ENCODE measurements around the gene THSD4.

THSD4 gene

DNA sequence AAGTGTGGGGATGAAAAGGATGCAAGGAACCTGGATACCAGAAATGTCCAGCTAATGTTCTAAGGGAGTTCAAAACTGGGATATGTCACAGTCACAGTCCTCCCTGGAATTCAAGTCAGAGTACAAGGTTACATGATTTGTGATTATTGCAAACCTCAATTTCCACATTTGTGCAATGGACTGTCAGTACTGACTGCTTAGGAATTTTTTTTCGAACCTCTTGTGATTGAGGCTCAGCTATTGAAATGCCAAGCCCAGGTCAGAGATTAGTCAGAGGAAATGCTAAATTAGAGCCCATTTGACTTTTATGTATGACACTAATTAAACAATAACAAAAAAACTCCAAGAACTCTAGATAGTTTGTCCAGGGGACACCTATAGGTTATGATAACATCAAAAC lies 210.2 kb downstream of the THSD4 start:
- TF ChIP-seq, protein P1, sequence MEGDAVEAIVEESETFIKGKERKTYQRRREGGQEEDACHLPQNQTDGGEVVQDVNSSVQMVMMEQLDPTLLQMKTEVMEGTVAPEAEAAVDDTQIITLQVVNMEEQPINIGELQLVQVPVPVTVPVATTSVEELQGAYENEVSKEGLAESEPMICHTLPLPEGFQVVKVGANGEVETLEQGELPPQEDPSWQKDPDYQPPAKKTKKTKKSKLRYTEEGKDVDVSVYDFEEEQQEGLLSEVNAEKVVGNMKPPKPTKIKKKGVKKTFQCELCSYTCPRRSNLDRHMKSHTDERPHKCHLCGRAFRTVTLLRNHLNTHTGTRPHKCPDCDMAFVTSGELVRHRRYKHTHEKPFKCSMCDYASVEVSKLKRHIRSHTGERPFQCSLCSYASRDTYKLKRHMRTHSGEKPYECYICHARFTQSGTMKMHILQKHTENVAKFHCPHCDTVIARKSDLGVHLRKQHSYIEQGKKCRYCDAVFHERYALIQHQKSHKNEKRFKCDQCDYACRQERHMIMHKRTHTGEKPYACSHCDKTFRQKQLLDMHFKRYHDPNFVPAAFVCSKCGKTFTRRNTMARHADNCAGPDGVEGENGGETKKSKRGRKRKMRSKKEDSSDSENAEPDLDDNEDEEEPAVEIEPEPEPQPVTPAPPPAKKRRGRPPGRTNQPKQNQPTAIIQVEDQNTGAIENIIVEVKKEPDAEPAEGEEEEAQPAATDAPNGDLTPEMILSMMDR (conservative IDR thresholded peaks at IDR 0.05), result no peak
- no peak overlapping the region for H3K27ac ChIP-seq

DNA sequence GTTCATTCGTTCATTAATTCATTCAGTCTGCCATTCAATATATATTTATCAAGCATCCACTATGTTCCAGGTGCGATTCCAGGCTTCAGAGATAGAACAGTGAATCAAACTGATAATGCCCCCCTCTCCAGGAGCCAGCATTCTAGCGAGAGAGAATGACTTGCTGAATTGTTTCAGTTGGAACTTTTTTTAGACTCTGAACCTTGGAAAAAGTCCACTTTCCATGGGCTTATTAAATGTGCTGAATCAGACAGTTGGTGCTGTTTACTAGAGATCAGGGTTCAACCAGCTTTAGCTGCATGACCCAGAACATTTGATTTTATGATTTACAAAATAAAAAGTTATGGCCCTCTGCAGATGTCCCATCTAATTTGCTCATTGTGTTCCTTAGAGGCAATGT lies 213.2 kb downstream of the THSD4 start:
- H3K27ac ChIP-seq, result no peak overlapping the region
- TF ChIP-seq, protein P1 (conservative IDR thresholded peaks at IDR 0.05), result no peak

DNA sequence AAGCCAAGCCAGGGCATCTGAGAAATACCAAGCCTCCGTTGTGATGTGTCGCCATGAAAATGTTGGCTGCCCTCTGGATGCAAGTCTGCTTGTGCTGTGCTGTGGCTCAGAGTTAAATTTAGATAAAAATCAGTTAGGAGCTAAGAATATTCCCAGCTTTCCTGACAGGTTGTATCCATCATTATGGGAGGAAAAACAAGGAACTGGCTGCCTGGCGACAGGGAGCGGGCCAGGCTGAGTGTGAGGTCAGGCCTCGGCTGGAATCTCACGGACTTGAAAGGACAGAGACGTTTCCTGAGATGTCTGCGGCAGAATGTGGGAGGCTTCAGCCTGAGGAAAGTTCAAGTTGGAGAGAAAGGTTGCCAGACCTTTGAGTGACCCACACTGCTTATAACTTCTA lies 213.8 kb downstream of the THSD4 start:
- H3K27ac ChIP-seq, result no peak overlapping the region

DNA sequence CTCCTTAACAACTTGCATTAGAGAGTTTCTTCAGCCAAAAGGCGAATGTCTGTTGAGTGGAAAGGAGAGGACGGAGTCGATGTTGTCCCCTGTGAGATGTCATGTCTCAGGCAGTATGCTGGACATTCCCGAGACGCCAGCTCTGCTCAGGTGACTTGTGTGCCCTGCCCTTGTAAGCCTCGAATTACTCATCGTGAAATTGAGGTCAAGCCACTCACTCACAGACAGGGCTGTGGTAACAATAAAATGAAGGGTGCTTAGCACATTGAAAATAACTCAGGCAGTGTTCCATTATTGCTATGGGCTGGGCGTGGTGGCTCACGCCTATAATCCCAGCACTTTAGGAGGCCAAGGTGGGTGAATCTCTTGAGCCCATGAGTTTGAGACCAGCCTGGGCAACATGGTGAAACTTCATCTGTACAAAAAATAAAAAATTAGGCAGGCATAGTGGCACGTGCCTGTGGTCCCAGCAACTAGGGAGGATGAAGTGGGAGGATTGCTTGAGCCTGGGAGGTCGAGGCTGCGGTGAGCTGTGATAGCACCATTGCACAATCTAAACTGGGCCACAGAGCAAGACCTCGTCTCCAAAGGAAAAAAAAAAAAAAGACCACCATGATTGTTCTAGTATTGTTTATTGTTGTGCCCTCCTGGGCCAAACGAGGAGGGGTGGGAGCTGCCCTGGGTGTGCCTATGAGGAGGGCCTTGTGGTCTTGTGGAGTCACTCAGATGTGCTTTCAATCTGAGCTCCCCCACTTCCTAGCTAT lies 214.4 kb downstream of the THSD4 start:
- no peak overlapping the region for H3K27ac ChIP-seq
- TF ChIP-seq, protein P1 (conservative IDR thresholded peaks at IDR 0.05), result no peak

More for the DNA sequence above, 213.8 kb downstream of the THSD4 start:
- TF ChIP-seq, protein P1 (conservative IDR thresholded peaks at IDR 0.05), result no peak

DNA sequence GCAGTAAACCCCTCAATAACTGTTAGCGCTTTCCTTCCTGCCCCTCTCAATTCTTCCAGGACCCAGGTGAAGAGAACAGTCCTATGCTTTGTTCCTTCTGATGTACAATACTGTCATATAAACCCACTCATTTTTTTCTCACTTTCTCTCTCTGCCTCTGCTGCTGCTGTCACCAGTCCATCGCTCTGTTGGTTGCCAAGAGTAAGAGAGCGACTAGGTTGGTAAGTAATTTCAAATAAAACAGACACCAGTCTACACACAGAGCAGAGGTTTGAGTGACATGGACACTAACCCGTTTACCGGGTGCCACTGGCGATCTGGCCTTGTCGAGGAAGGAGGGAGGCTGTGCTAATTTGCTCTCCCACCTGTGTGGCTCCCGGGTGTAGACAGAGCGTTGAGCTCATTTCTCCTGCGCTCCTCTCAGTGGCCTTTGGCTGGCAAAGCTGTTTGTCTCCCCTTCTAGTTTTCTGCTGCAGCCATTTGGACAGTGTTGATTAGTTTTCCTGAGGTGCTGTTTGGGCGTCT lies 215.4 kb downstream of the THSD4 start:
- H3K27ac ChIP-seq, result no peak overlapping the region
- TF ChIP-seq, protein P1 (conservative IDR thresholded peaks at IDR 0.05), result no peak

DNA sequence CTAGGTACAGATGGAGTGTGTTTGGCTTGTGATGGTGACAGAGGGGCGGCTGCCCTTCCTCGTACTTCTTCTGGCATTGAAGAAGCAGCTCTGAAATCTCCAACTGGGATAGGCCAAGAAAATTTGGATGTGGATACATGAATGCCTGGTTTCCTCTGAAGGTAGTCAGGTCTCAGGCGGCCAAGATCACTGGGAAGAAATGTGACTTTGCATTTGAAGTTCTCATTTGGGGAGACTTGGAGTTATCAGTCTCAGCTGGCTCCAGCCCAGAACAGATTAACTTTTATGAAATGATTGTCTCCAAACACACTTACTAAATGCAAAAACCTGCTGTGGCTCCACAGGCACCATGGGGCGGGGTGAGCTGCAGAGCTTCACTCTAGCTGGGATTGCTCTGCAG lies 215.9 kb downstream of the THSD4 start:
- TF ChIP-seq, protein P1 (conservative IDR thresholded peaks at IDR 0.05), result no peak
- no peak overlapping the region for H3K27ac ChIP-seq

DNA sequence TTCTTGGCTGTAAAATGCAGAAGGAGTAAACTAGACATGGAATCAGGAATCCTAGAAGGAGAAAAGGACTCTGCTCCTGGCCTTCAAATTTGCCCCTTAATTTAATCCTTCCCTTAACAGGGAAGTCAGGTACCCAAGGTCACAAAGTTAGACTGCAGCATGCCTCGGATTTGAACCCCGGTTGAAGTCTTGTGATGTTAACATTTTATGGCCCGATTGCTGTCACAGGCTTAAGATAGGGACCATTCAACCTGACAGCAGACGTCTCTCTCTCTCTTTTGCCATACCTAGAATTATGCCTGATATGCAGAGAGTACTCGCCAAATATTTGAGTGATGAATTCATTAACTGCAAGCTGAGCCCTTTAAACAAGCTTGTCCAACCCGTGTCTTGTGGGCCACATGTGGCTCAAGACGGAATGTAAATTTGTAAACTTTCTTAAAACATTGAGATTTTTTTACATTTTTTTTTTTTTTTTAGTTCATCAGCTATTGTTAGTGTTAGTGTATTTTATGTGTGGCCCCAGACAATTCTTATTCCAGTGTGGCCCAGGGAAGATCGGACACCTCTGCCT lies 217.2 kb downstream of the THSD4 start:
- TF ChIP-seq, protein P1 (conservative IDR thresholded peaks at IDR 0.05), result no peak
- no peak overlapping the region for H3K27ac ChIP-seq

All from VCaP (cell line).